Hepatocyte (in vitro differentiated cells): ENCODE data around the gene TRMT11. TPM values are rescaled to one million over a fixed set of nuclear protein-coding genes. Genes with fewer than 3 reads are reported as not detected.

Source experiments
- DNase-seq: peaks from one replicate; pipeline ENCODE4 v3.0.0-alpha.2; 2016; ENCODE audit warnings: low spot score
- H2AFZ ChIP-seq: fragments of 200-600 bp; sonication (generic); 2 replicates; pipeline ENCODE4 v1.6.0; 2016; ENCODE audit warnings: antibody characterized with exemption, mild to moderate bottlenecking
- H3K27ac ChIP-seq: fragments of 200-600 bp; sonication (generic); 2 replicates; pipeline ENCODE4 v1.5.1; 2016; ENCODE audit warnings: mild to moderate bottlenecking
- H3K27me3 ChIP-seq: fragments of 200-600 bp; sonication (generic); 2 replicates; pipeline ENCODE4 v1.6.1; 2016
- H3K36me3 ChIP-seq: fragments of 200-600 bp; sonication (generic); replicated peaks from 2 replicates; pipeline ENCODE4 v1.5.1; 2016; ENCODE audit warnings: low read depth; ENCODE audit not compliant: insufficient read depth
- H3K4me1 ChIP-seq: fragments of 200-600 bp; sonication (generic); 2 replicates; pipeline ENCODE4 v1.5.1; 2016; ENCODE audit warnings: mild to moderate bottlenecking, moderate library complexity; ENCODE audit not compliant: insufficient read depth
- H3K4me2 ChIP-seq: fragments of 200-600 bp; sonication (generic); 2 replicates; pipeline ENCODE4 v1.6.0; 2016
- H3K4me3 ChIP-seq: fragments of 200-600 bp; sonication (generic); 2 replicates; pipeline ENCODE4 v1.5.1; 2016; ENCODE audit warnings: mild to moderate bottlenecking
- H3K79me2 ChIP-seq: fragments of 200-600 bp; sonication (generic); 2 replicates; pipeline ENCODE4 v1.6.0; 2017; ENCODE audit warnings: mild to moderate bottlenecking
- H3K9me2 ChIP-seq: fragments of 200-600 bp; sonication (generic); replicated peaks from 2 replicates; pipeline ENCODE4 v1.6.0; 2017; ENCODE audit warnings: mild to moderate bottlenecking; ENCODE audit not compliant: insufficient read depth
- H3K9me3 ChIP-seq: fragments of 200-600 bp; sonication (generic); 2 replicates; pipeline ENCODE4 v1.5.1; 2016; ENCODE audit warnings: low read depth, mild to moderate bottlenecking
- H4K20me1 ChIP-seq: fragments of 200-600 bp; sonication (generic); 2 replicates; pipeline ENCODE4 v1.6.0; 2016; ENCODE audit warnings: mild to moderate bottlenecking; ENCODE audit not compliant: insufficient read depth, poor library complexity, severe bottlenecking
- CTCF ChIP-seq: fragments of 200-600 bp; sonication (generic); IDR thresholded peaks from 2 replicates; pipeline ENCODE4 v1.5.1; 2016; ENCODE audit warnings: antibody characterized with exemption, mild to moderate bottlenecking; ENCODE audit not compliant: poor library complexity
- EZH2 ChIP-seq: fragments of 200-600 bp; sonication (generic); IDR thresholded peaks from 2 replicates; pipeline ENCODE4 v1.6.1; 2016; ENCODE audit warnings: antibody characterized with exemption, mild to moderate bottlenecking, borderline replicate concordance
- EZH2phosphoT487 ChIP-seq: fragments of 200-600 bp; sonication (generic); IDR thresholded peaks from one replicate; pipeline ENCODE4 v1.6.1; 2018; ENCODE audit warnings: antibody characterized with exemption, mild to moderate bottlenecking, low read depth, moderate library complexity; ENCODE audit not compliant: unreplicated experiment, severe bottlenecking
- WGBS: methylation state at CpG from one replicate; pipeline ENCODE4 v1.1.6; 2016; ENCODE audit warnings: low lambda C conversion rate; ENCODE audit errors: missing lambda C conversion rate; 5-methylcytosine and 5-hydroxymethylcytosine counted together
- polyA plus RNA-seq: library from polyadenylated mRNA; unstranded; fragments of >200 nt; fragmentation: Nextera tagmentation; extraction: Ambion mirVana; gene quantifications from 2 replicates; pipeline ENCODE4 v1.2.1, GENCODE V29; 2016
- total RNA-seq: library from RNA; depleted of rRNA; stranded (reverse); fragments of >200 nt; gene quantifications from 2 replicates; pipeline ENCODE4 v1.2.3, GENCODE V29; 2014

Gene TRMT11
- total and polyA plus RNA-seq, 2 experiments from 2014 or later: 18.6 to 27.6 TPM

DNA sequence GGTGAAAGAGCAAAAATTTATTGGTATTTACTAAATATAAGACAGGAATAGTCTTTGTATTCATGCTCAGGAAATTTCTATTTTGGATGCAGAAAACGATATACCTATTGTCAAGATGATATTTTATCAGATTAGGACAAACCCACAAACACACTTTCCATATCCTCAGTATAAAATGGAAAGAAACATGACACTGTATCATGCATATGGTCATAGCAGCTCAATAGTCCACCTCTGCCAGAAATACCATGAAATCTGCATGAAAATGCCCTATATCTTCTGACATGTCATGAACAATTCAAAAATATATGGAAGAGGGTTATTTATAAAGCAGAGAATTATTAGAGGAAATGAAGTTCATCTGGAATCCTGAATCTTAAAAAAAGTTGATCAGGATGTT lies 41.4 kb upstream of the TRMT11 start:
- TF ChIP-seq EZH2 (no peak), CTCF (no peak), EZH2phosphoT487 (no peak)
- H4K20me1 ChIP-seq: no peaks in the 10 kb centered on the region
- H2AFZ ChIP-seq: no peak overlapping the region
- no peaks in the 10 kb centered on the region for H3K9me2 ChIP-seq
- WGBS: 86% methylated on average over 1 of the region's 1 CpG
- peaks cover 51% of the 10 kb centered on the region for H3K4me1 ChIP-seq
- H3K27ac ChIP-seq: peak overlapping the region; percentile 93
- no peaks in the 10 kb centered on the region for H3K27me3 ChIP-seq
- no peak for DNase-seq
- H3K4me3 ChIP-seq: no peak overlapping the region
- no peaks in the 10 kb centered on the region for H3K36me3 ChIP-seq
- no peaks in the 10 kb centered on the region for H3K9me3 ChIP-seq
- H3K4me2 ChIP-seq: peak overlapping the region; percentile 34
- no peaks in the 10 kb centered on the region for H3K79me2 ChIP-seq

DNA sequence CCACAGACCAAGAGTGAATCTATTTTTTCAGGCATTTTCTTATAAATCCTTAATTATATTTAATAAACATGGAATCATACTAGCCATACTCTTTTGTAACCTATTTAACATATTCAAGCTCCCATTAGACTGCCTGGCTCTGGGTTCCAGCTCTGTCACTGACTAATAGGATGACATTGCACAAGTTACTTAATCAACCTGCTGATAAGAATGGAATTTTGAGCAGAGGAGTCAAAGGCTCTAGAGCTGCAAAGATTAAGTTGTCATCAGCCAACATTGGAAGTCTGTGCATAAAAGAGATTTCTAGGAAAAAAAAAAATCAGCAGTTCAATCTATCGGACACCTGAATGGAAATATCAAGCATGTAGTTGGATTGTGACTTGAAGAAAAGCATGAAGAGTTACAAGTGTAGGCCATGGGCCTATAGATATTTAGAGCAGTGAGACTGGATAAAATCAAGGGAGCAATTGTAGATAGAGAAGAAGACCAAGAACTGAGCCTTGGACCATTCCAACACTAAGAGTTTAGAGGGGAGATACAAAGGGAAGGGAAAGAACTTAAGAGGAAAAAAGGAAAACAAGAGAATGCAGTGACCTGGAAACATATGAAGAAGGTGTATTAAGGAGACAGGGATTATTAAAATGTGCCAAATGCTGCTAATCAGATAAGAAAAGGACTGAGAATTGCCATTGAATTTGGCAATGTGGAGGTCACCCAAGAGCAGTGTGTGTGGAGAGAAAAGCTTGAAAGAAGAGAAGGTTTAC lies 40.8 kb upstream of the TRMT11 start:
- H3K79me2 ChIP-seq: no peaks in the 10 kb centered on the region
- H3K27ac ChIP-seq: peak overlapping the region; percentile 93
- no peak overlapping the region for H2AFZ ChIP-seq
- H3K9me3 ChIP-seq: no peaks in the 10 kb centered on the region
- no peaks in the 10 kb centered on the region for H3K9me2 ChIP-seq
- H4K20me1 ChIP-seq: no peaks in the 10 kb centered on the region
- 67% methylated on average over 1 of the region's 1 CpG for WGBS
- H3K36me3 ChIP-seq: no peaks in the 10 kb centered on the region
- no peak overlapping the region for H3K4me3 ChIP-seq
- peak overlapping the region; percentile 49 for H3K4me2 ChIP-seq
- DNase-seq: peak; percentile 52
- no peak for TF ChIP-seq EZH2
- no peak for TF ChIP-seq EZH2phosphoT487
- TF ChIP-seq CTCF: no peak
- no peaks in the 10 kb centered on the region for H3K27me3 ChIP-seq
- peaks cover 47% of the 10 kb centered on the region for H3K4me1 ChIP-seq

DNA sequence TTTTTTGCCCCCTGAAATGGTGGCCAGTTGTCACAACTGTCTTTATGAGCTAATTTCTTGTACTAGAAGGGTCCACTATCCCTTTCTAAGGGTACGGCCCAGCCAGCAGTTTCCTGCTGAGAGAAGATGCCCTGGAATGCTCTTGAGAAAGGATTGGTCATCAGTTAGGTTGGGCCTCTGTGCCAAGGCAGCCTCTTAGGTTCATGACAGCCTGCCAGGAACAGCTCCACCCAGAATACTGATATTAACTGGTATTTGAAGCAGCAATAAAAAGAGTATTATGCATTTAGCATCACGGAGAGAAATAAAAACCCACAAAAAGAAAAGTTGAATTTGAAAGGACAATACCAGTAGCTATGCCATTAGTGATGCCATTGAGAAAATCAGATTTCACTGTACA lies 38.7 kb upstream of the TRMT11 start:
- Histone ChIP-seq H3K9me2 (no peaks in the 10 kb centered on the region), H4K20me1 (no peaks in the 10 kb centered on the region), H3K27ac (peak overlapping the region; percentile 91), H2AFZ (no peak overlapping the region), H3K36me3 (no peaks in the 10 kb centered on the region), H3K27me3 (no peaks in the 10 kb centered on the region), H3K79me2 (no peaks in the 10 kb centered on the region), H3K4me1 (peaks cover 37% of the 10 kb centered on the region), H3K9me3 (no peaks in the 10 kb centered on the region), H3K4me3 (no peak overlapping the region), H3K4me2 (no peak overlapping the region)
- TF ChIP-seq CTCF (no peak), EZH2phosphoT487 (no peak), EZH2 (no peak)
- DNase-seq: no peak
- 81% methylated on average over 2 of the region's 2 CpGs for WGBS
